HG02884 (cell line): Measurements from ENCODE around the gene SUV39H2.
"Not testable (repeated sequence)": the region's sequence is repeated elsewhere in the genome, so short reads cannot be mapped to it uniquely, and the experiment has no call there.

ENCODE experiments used
- ATAC-seq: cut with Tn5 transposase; IDR thresholded peaks from one replicate; pipeline ENCODE4 v1.9.1; 2021; ENCODE audit warnings: mild to moderate bottlenecking, moderate library complexity; ENCODE audit not compliant: unreplicated experiment

Gene SUV39H2

GRCh38 chr10:14878266-14879123 is at the start of gene SUV39H2:
SUV39H2 (plus strand) TSS chr10:14878866; CDS start chr10:14878889, 23 bp downstream.
- peak; percentile 89 for ATAC-seq

- ATAC-seq = no peak
Measured at GRCh38 chr10:14833106-14833505, 45.6 kb upstream of the SUV39H2 start.

- ATAC-seq = no peak
Measured at GRCh38 chr10:14836208-14836607, 42.5 kb upstream of the SUV39H2 start.

GRCh38 chr10:14837003-14837756 is 41.5 kb upstream of the SUV39H2 start:
- ATAC-seq = no peak

GRCh38 chr10:14837757-14838581 is 40.7 kb upstream of the SUV39H2 start, which contains the start of the genes CDNF, HSPA14 and MSANTD7:
CDNF (minus strand) TSS chr10:14838037; CDS start chr10:14837946, 91 bp downstream.
HSPA14 (plus strand) TSS chr10:14838306; CDS start chr10:14838403, 97 bp downstream.
MSANTD7 (plus strand) TSS chr10:14838306; CDS start chr10:14842285, 3,979 bp downstream.
- peak; percentile 86 for ATAC-seq

GRCh38 chr10:14838582-14839304 is 39.9 kb upstream of the SUV39H2 start:
- ATAC-seq = no peak

- no peak for ATAC-seq
Measured at GRCh38 chr10:14839305-14839695, 39.4 kb upstream of the SUV39H2 start.

- ATAC-seq = no peak
Measured at GRCh38 chr10:14840178-14840577, 38.5 kb upstream of the SUV39H2 start.

- ATAC-seq = no peak
Measured at GRCh38 chr10:14843327-14843988, 35.2 kb upstream of the SUV39H2 start.

- ATAC-seq = no peak
Measured at GRCh38 chr10:14844948-14845347, 33.7 kb upstream of the SUV39H2 start.

- ATAC-seq = no peak
Measured at GRCh38 chr10:14852236-14852635, 26.4 kb upstream of the SUV39H2 start.

- no peak for ATAC-seq
Measured at GRCh38 chr10:14855453-14855852, 23.2 kb upstream of the SUV39H2 start.

- no peak for ATAC-seq
Measured at GRCh38 chr10:14858338-14858960, 20.2 kb upstream of the SUV39H2 start.

- ATAC-seq = no peak
Measured at GRCh38 chr10:14859043-14859442, 19.6 kb upstream of the SUV39H2 start.

- ATAC-seq = no peak
Measured at GRCh38 chr10:14859775-14860174, 18.9 kb upstream of the SUV39H2 start.

- ATAC-seq = no peak
Measured at GRCh38 chr10:14860791-14861190, 17.9 kb upstream of the SUV39H2 start.

GRCh38 chr10:14864466-14864865 is 14.2 kb upstream of the SUV39H2 start:
- not testable (repeated sequence) for ATAC-seq

- not testable (repeated sequence) for ATAC-seq
Measured at GRCh38 chr10:14864871-14865270, 13.8 kb upstream of the SUV39H2 start.
